ENCODE data around the gene CCDC47. TPM values are rescaled to one million over a fixed set of nuclear protein-coding genes. Genes with fewer than 3 reads are reported as not detected.
A peak's percentile ranks its signal among the peaks of the same experiment; 100 is the strongest.

CCDC47 gene
- total and polyA plus RNA-seq, 2 of the 13 experiments (the other 11 are each of a cell fraction or from before 2014, with no cell fraction given), result 59.3 to 99.5 TPM

DNA sequence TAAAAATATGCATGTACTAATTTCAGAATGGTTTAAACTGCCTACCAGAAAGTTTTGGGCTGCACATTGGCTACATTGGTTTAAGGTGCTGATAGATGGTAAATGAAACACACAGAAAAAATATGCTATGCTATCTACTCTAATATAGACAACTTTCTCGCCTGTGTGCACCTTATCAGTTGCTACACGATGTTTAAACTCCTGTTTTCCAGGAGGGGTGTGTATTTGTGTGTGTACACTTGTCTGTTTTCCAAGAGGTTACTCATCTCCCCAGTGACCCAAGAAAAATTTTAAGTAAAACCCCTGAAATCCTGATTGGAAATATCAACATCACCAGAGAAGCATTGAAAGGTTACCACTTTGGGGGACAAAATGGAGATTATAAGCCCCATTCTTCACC is 32.2 kb upstream of the CCDC47 start:
- no peak for DNase-seq (ENCODE audit: low spot score)
- ChIA-PET POLR2A (no interaction called here), CTCF (ENCODE audit: low intra/inter-chr PET ratio, low total read pairs) (no interaction called here)
- Histone ChIP-seq H3K4me3 (replicated peaks in 1 of 3; ENCODE audit: insufficient read depth in 1 of 3, low read depth in 2 of 3, low read length in 3 of 3) (no peak overlapping the region), H3K9ac (ENCODE audit: insufficient read depth, low read depth, low read length) (no peak overlapping the region), H3K79me2 (ENCODE audit: insufficient read depth, low read length) (no peaks in the 10 kb centered on the region), H3K27ac (ENCODE audit: extremely low read length, insufficient read depth, low read length) (no peak overlapping the region), H3K36me3 (replicated peaks in 1 of 2; ENCODE audit: control insufficient read depth in 1 of 2, insufficient read depth in 2 of 2, low read length in 2 of 2) (peaks cover 42 to 95% of the 10 kb centered on the region in 2 experiments), H3K9me3 (ENCODE audit: low read length) (no peaks in the 10 kb centered on the region), H3K4me1 (ENCODE audit: insufficient read depth, low read length) (no peaks in the 10 kb centered on the region), H3K27me3 (ENCODE audit: control insufficient read depth in 1 of 2, insufficient read depth in 2 of 2, low read length in 2 of 2) (no peaks in the 10 kb centered on the region), H2AFZ (ENCODE audit: low read length) (no peak overlapping the region), H4K20me1 (ENCODE audit: insufficient read depth, low read length) (no peaks in the 10 kb centered on the region), H3K4me2 (ENCODE audit: low read depth, low read length) (no peak overlapping the region)
- intact Hi-C loops (cut with micrococcal nuclease; ENCODE audit: unreplicated experiment) (no loop called here), in situ Hi-C loops (cut with HindIII; ENCODE audit: extremely low pct_ligation_motif_present, low pct_unique_long_range_greater_than_20kb) (no loop called here)
- FAIRE-seq, result no peak
- no peak for TF ChIP-seq NCOR1 (IDR thresholded peaks at IDR 0.05; ENCODE audit: borderline replicate concordance, low read length)
- TF ChIP-seq THYN1 (CRISPR knock-in tag; IDR thresholded peaks at IDR 0.05; ENCODE audit: borderline replicate concordance, low read depth), result no peak
- no peak for TF ChIP-seq ZNF546 (CRISPR knock-in tag; conservative IDR thresholded peaks at IDR 0.05)
- no peak for TF ChIP-seq NFATC3 (CRISPR knock-in tag; IDR thresholded peaks at IDR 0.05)
- TF ChIP-seq ZNF839 (CRISPR knock-in tag; IDR thresholded peaks at IDR 0.05; ENCODE audit: borderline replicate concordance), result no peak
- TF ChIP-seq NFYB (CRISPR knock-in tag; IDR thresholded peaks at IDR 0.05), result no peak
- TF ChIP-seq FLYWCH1 (CRISPR knock-in tag; IDR thresholded peaks at IDR 0.05), result no peak
- TF ChIP-seq, protein P1, sequence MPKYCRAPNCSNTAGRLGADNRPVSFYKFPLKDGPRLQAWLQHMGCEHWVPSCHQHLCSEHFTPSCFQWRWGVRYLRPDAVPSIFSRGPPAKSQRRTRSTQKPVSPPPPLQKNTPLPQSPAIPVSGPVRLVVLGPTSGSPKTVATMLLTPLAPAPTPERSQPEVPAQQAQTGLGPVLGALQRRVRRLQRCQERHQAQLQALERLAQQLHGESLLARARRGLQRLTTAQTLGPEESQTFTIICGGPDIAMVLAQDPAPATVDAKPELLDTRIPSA (CRISPR knock-in tag; IDR thresholded peaks at IDR 0.05; ENCODE audit: borderline replicate concordance), result no peak
- no peak for ATAC-seq
- TSS peak; percentile 30 for BruUV-seq (replicated peaks)
- 87% methylated on average over 2 of the region's 2 CpGs for WGBS (ENCODE audit: low lambda C conversion rate)

DNA sequence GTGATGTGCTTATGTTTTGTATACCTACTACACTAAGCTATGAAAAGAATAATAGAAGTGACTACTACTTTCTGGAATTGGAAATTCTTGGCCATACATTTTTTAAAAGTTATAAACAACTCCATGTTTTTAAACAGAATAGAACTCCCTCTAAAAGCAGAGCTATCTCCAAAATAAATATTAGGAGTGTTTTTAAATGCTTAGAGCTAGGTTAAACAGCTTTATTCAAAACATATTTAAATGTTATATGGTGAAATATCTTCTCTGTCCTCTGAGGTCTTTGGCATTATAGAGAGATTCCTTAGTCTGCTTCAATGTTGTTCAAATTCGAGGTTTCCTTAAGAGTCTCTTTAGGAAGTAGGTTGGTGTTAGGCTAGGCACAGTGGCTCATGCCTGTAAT is 30.9 kb upstream of the CCDC47 start:
- Histone ChIP-seq H3K27ac (ENCODE audit: extremely low read length, insufficient read depth, low read length) (no peak overlapping the region), H3K27me3 (ENCODE audit: control insufficient read depth in 1 of 2, insufficient read depth in 2 of 2, low read length in 2 of 2) (no peaks in the 10 kb centered on the region), H4K20me1 (ENCODE audit: insufficient read depth, low read length) (no peaks in the 10 kb centered on the region), H3K4me3 (replicated peaks in 1 of 3; ENCODE audit: insufficient read depth in 1 of 3, low read depth in 2 of 3, low read length in 3 of 3) (no peak overlapping the region), H3K9ac (ENCODE audit: insufficient read depth, low read depth, low read length) (no peak overlapping the region), H3K4me2 (ENCODE audit: low read depth, low read length) (no peak overlapping the region), H3K36me3 (replicated peaks in 1 of 2; ENCODE audit: control insufficient read depth in 1 of 2, insufficient read depth in 2 of 2, low read length in 2 of 2) (peaks cover 42 to 95% of the 10 kb centered on the region in 2 experiments), H2AFZ (ENCODE audit: low read length) (no peak overlapping the region), H3K4me1 (ENCODE audit: insufficient read depth, low read length) (no peaks in the 10 kb centered on the region), H3K79me2 (ENCODE audit: insufficient read depth, low read length) (no peaks in the 10 kb centered on the region), H3K9me3 (ENCODE audit: low read length) (no peaks in the 10 kb centered on the region)
- WGBS (ENCODE audit: low lambda C conversion rate), result 97% methylated on average over 1 of the region's 1 CpG
- no peak for FAIRE-seq
- ChIA-PET CTCF (ENCODE audit: low intra/inter-chr PET ratio, low total read pairs) (no interaction called here), POLR2A (interaction anchor here (2.1 kb wide), 1 partner anchor 31 kb away, joined by 9 read pairs; the partner anchor contains the start of genes CCDC47 and DDX42)
- in situ Hi-C loops (cut with HindIII; ENCODE audit: extremely low pct_ligation_motif_present, low pct_unique_long_range_greater_than_20kb) (no loop called here), intact Hi-C loops (cut with micrococcal nuclease; ENCODE audit: unreplicated experiment) (no loop called here)
- no TSS peak for BruUV-seq (replicated peaks)
- ATAC-seq, result no peak
- no peak for DNase-seq (ENCODE audit: low spot score)
- TF ChIP-seq ZNF136 (CRISPR knock-in tag; IDR thresholded peaks at IDR 0.05; ENCODE audit: low read depth) (no peak), ZBTB42 (CRISPR knock-in tag; IDR thresholded peaks at IDR 0.05) (no peak), ZSCAN29 (CRISPR knock-in tag; conservative IDR thresholded peaks at IDR 0.05) (no peak)
- TF ChIP-seq, protein P2, sequence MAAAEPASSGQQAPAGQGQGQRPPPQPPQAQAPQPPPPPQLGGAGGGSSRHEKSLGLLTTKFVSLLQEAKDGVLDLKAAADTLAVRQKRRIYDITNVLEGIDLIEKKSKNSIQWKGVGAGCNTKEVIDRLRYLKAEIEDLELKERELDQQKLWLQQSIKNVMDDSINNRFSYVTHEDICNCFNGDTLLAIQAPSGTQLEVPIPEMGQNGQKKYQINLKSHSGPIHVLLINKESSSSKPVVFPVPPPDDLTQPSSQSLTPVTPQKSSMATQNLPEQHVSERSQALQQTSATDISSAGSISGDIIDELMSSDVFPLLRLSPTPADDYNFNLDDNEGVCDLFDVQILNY (CRISPR knock-in tag; conservative IDR thresholded peaks at IDR 0.05), result no peak
- TF ChIP-seq, protein P3, sequence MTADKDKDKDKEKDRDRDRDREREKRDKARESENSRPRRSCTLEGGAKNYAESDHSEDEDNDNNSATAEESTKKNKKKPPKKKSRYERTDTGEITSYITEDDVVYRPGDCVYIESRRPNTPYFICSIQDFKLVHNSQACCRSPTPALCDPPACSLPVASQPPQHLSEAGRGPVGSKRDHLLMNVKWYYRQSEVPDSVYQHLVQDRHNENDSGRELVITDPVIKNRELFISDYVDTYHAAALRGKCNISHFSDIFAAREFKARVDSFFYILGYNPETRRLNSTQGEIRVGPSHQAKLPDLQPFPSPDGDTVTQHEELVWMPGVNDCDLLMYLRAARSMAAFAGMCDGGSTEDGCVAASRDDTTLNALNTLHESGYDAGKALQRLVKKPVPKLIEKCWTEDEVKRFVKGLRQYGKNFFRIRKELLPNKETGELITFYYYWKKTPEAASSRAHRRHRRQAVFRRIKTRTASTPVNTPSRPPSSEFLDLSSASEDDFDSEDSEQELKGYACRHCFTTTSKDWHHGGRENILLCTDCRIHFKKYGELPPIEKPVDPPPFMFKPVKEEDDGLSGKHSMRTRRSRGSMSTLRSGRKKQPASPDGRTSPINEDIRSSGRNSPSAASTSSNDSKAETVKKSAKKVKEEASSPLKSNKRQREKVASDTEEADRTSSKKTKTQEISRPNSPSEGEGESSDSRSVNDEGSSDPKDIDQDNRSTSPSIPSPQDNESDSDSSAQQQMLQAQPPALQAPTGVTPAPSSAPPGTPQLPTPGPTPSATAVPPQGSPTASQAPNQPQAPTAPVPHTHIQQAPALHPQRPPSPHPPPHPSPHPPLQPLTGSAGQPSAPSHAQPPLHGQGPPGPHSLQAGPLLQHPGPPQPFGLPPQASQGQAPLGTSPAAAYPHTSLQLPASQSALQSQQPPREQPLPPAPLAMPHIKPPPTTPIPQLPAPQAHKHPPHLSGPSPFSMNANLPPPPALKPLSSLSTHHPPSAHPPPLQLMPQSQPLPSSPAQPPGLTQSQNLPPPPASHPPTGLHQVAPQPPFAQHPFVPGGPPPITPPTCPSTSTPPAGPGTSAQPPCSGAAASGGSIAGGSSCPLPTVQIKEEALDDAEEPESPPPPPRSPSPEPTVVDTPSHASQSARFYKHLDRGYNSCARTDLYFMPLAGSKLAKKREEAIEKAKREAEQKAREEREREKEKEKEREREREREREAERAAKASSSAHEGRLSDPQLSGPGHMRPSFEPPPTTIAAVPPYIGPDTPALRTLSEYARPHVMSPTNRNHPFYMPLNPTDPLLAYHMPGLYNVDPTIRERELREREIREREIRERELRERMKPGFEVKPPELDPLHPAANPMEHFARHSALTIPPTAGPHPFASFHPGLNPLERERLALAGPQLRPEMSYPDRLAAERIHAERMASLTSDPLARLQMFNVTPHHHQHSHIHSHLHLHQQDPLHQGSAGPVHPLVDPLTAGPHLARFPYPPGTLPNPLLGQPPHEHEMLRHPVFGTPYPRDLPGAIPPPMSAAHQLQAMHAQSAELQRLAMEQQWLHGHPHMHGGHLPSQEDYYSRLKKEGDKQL (CRISPR knock-in tag; IDR thresholded peaks at IDR 0.05; ENCODE audit: low read depth), result no peak
